WTC11 (cell line): ENCODE data around the gene OSBPL6. TPM values are rescaled to one million over a fixed set of nuclear protein-coding genes. Genes with fewer than 3 reads are reported as not detected.
"Not testable (repeated sequence)": the region's sequence is repeated elsewhere in the genome, so short reads cannot be mapped to it uniquely, and the experiment has no call there.

ENCODE experiments used
- ATAC-seq: fragments of 200-7000 bp; cut with Tn5 transposase; 2 replicates; pipeline ENCODE4 v1.10.0; 2021; ENCODE audit warnings: mild to moderate bottlenecking, moderate library complexity
- CTCF ChIA-PET: fragments of 300-600 bp; sonication (Branson Sonifier 250); formaldehyde crosslinking; loops from one replicate; lab custom pipeline; 2021; ENCODE audit warnings: antibody characterized with exemption; lab: Charles Lee
- POLR2A ChIA-PET: fragments of 350-600 bp; sonication (Branson Sonifier 250); formaldehyde crosslinking; loops from one replicate; lab custom pipeline; 2021; ENCODE audit warnings: antibody characterized with exemption; lab: Charles Lee
- DNase-seq: peaks from one replicate; pipeline ENCODE4 v3.0.0; 2021; ENCODE audit warnings: low spot score
- H3K27ac Mint-ChIP-seq: 2 replicates; pipeline ENCODE4 v1.8.0; 2021; ENCODE audit warnings: mixed read lengths
- H3K27me3 Mint-ChIP-seq: 2 replicates; pipeline ENCODE4 v1.8.0; 2021; ENCODE audit warnings: low read depth, mild to moderate bottlenecking, moderate library complexity, mixed read lengths
- H3K36me3 Mint-ChIP-seq: 2 replicates; pipeline ENCODE4 v1.8.0; 2021; ENCODE audit warnings: mixed read lengths
- H3K4me1 Mint-ChIP-seq: 2 replicates; pipeline ENCODE4 v1.8.0; 2022; ENCODE audit warnings: mixed read lengths
- H3K4me3 Mint-ChIP-seq: 2 replicates; pipeline ENCODE4 v1.8.0; 2021; ENCODE audit warnings: mild to moderate bottlenecking, moderate library complexity, mixed read lengths
- H3K9me3 Mint-ChIP-seq: 2 replicates; pipeline ENCODE4 v1.8.0; 2021; ENCODE audit warnings: mixed read lengths
- CDX4 ChIP-seq: fragments of 250-450 bp; sonication (Bioruptor Pico); IDR thresholded peaks from 2 replicates; pipeline ENCODE4 v1.9.0; 2021; ENCODE audit warnings: moderate library complexity, mild to moderate bottlenecking, inconsistent platforms, borderline replicate concordance
- E2F5 ChIP-seq: sonication (generic); formaldehyde crosslinking; IDR thresholded peaks from 2 replicates; pipeline ENCODE4 v1.8.1; 2022; ENCODE audit warnings: mild to moderate bottlenecking, moderate library complexity, missing genetic modification reagents
- ELF4 ChIP-seq: sonication (generic); formaldehyde crosslinking; IDR thresholded peaks from 2 replicates; pipeline ENCODE4 v1.8.1; 2022; ENCODE audit warnings: low read depth, mild to moderate bottlenecking, moderate library complexity, missing genetic modification reagents
- EMX1 ChIP-seq: fragments of 250-450 bp; sonication (Bioruptor Pico); IDR thresholded peaks from 2 replicates; pipeline ENCODE4 v1.8.0; 2021; ENCODE audit warnings: mild to moderate bottlenecking
- FOXK1 ChIP-seq: sonication (generic); formaldehyde crosslinking; IDR thresholded peaks from 2 replicates; pipeline ENCODE4 v1.8.0; 2022; ENCODE audit warnings: mild to moderate bottlenecking, moderate library complexity, missing genetic modification reagents
- FOXP4 ChIP-seq: sonication (generic); formaldehyde crosslinking; IDR thresholded peaks from 2 replicates; pipeline ENCODE4 v1.8.0; 2022; ENCODE audit warnings: mild to moderate bottlenecking, missing genetic modification reagents
- GABPB1 ChIP-seq: sonication (generic); formaldehyde crosslinking; IDR thresholded peaks from 2 replicates; pipeline ENCODE4 v1.8.1; 2023; ENCODE audit warnings: mild to moderate bottlenecking, missing genetic modification reagents
- KAT7 ChIP-seq: sonication (generic); formaldehyde crosslinking; IDR thresholded peaks from 2 replicates; pipeline ENCODE4 v1.8.1; 2023; ENCODE audit warnings: missing genetic modification reagents, mild to moderate bottlenecking, borderline replicate concordance
- MYBL2 ChIP-seq: sonication (generic); formaldehyde crosslinking; IDR thresholded peaks from 2 replicates; pipeline ENCODE4 v1.8.1; 2023; ENCODE audit warnings: mild to moderate bottlenecking, moderate library complexity, missing genetic modification reagents
- SMAD3 ChIP-seq: sonication (generic); formaldehyde crosslinking; IDR thresholded peaks from 2 replicates; pipeline ENCODE4 v1.8.0; 2022; ENCODE audit warnings: missing genetic modification reagents, mild to moderate bottlenecking, borderline replicate concordance
- STAT6 ChIP-seq: sonication (generic); formaldehyde crosslinking; conservative IDR thresholded peaks from 2 replicates; pipeline ENCODE4 v1.8.1; 2023; ENCODE audit warnings: mild to moderate bottlenecking, low read depth, missing genetic modification reagents, moderate library complexity
- TEAD1 ChIP-seq: sonication (generic); formaldehyde crosslinking; IDR thresholded peaks from 2 replicates; pipeline ENCODE4 v1.8.0; 2022; ENCODE audit warnings: mild to moderate bottlenecking, missing genetic modification reagents
- ZNF263 ChIP-seq: sonication (generic); formaldehyde crosslinking; IDR thresholded peaks from 2 replicates; pipeline ENCODE4 v1.8.1; 2022; ENCODE audit warnings: low read depth, mild to moderate bottlenecking, moderate library complexity, missing genetic modification reagents
- ZNF281 ChIP-seq: sonication (generic); formaldehyde crosslinking; IDR thresholded peaks from 2 replicates; pipeline ENCODE4 v1.8.0; 2023; ENCODE audit warnings: mild to moderate bottlenecking, missing genetic modification reagents
- total RNA-seq: library from RNA; stranded (reverse); gene quantifications from 3 replicates; pipeline ENCODE4 v1.2.3, GENCODE V29; 2021

OSBPL6 gene
- total RNA-seq, 1 experiment from 2014 or later, result 9.2 TPM

- H3K36me3 Mint-ChIP-seq, CTCF ChIA-PET, POLR2A ChIA-PET, H3K4me3 Mint-ChIP-seq, H3K27ac Mint-ChIP-seq, DNase-seq, H3K9me3 Mint-ChIP-seq, ATAC-seq: not testable (repeated sequence)
- H3K27me3 Mint-ChIP-seq, result peaks cover 22% of the 10 kb centered on the region
- H3K4me1 Mint-ChIP-seq, result peaks cover 23% of the 10 kb centered on the region
These were observed 4.1 kb downstream of the OSBPL6 start for GRCh38 chr2:178198441-178198840.

- ChIA-PET POLR2A (interaction anchor here (0.7 to 0.8 kb wide), 2 partner anchors 48 to 57 kb away, joined by 3 to 5 read pairs; no protein-coding TSS in a partner anchor), CTCF (interaction anchor here (0.6 to 0.7 kb wide), 2 partner anchors 86 to 164 kb away, joined by 3 to 4 read pairs; no protein-coding TSS in a partner anchor)
- Mint-ChIP-seq H3K4me3 (no peak overlapping the region), H3K27me3 (peaks cover 18% of the 10 kb centered on the region), H3K27ac (no peak overlapping the region), H3K4me1 (peaks cover 21% of the 10 kb centered on the region), H3K36me3 (no peaks in the 10 kb centered on the region), H3K9me3 (no peaks in the 10 kb centered on the region)
- TF ChIP-seq TEAD1 (no peak), GABPB1 (CRISPR knock-in tag) (no peak), STAT6 (CRISPR knock-in tag) (no peak), SMAD3 (CRISPR knock-in tag) (no peak), MYBL2 (no peak), FOXP4 (CRISPR knock-in tag) (no peak), ZNF281 (CRISPR knock-in tag) (no peak), E2F5 (CRISPR knock-in tag) (no peak), ZNF263 (CRISPR knock-in tag) (no peak), FOXK1 (CRISPR knock-in tag) (no peak), KAT7 (no peak), ELF4 (CRISPR knock-in tag) (no peak), EMX1 (CRISPR knock-in tag) (no peak), CDX4 (no peak)
- ATAC-seq (no peak), DNase-seq (no peak)
These were observed 5.0 kb downstream of the OSBPL6 start for GRCh38 chr2:178199334-178199733.
